GM18519 (cell line): ENCODE measurements around the gene TRNAU1AP.
"Not testable (repeated sequence)": the region's sequence is repeated elsewhere in the genome, so short reads cannot be mapped to it uniquely, and the experiment has no call there.

Experiments
- ATAC-seq: cut with Tn5 transposase; IDR thresholded peaks from one replicate; pipeline ENCODE4 v1.9.1; 2021; ENCODE audit warnings: mild to moderate bottlenecking, moderate library complexity; ENCODE audit not compliant: unreplicated experiment, low FRiP score

The TRNAU1AP gene

GRCh38 chr1:28552758-28553663 lies at the start of gene TRNAU1AP:
TSS of gene TRNAU1AP (plus strand) at chr1:28553085. CDS start at chr1:28553111, 26 bp downstream.
- ATAC-seq, result peak; percentile 80

- ATAC-seq, result no peak
These were observed 49.8 kb upstream of the TRNAU1AP start for GRCh38 chr1:28503117-28503516.

- peak; percentile 67 for ATAC-seq
These were observed 47.3 kb upstream of the TRNAU1AP start, which contains the start of gene RCC1 for GRCh38 chr1:28505406-28506187. TSS of gene RCC1 (plus strand) at chr1:28506043. CDS start at chr1:28529867, 23,824 bp downstream.

- no peak for ATAC-seq
These were observed 46.0 kb upstream of the TRNAU1AP start for GRCh38 chr1:28506907-28507246.

- no peak for ATAC-seq
These were observed 45.6 kb upstream of the TRNAU1AP start for GRCh38 chr1:28507247-28507645.

- ATAC-seq, result no peak
These were observed 45.0 kb upstream of the TRNAU1AP start for GRCh38 chr1:28507646-28508434.

GRCh38 chr1:28508435-28508754 lies 44.5 kb upstream of the TRNAU1AP start:
- no peak for ATAC-seq

GRCh38 chr1:28509705-28510272 lies 43.1 kb upstream of the TRNAU1AP start:
- no peak for ATAC-seq

GRCh38 chr1:28510273-28510969 lies 42.5 kb upstream of the TRNAU1AP start:
- ATAC-seq, result no peak

GRCh38 chr1:28510970-28511440 lies 41.9 kb upstream of the TRNAU1AP start:
- no peak for ATAC-seq

- ATAC-seq, result no peak
These were observed 40.8 kb upstream of the TRNAU1AP start for GRCh38 chr1:28512058-28512611.

- not testable (repeated sequence) for ATAC-seq
These were observed 38.4 kb upstream of the TRNAU1AP start for GRCh38 chr1:28514445-28514933.

GRCh38 chr1:28516518-28516956 lies 36.3 kb upstream of the TRNAU1AP start:
- no peak for ATAC-seq

- ATAC-seq, result no peak
These were observed 35.3 kb upstream of the TRNAU1AP start for GRCh38 chr1:28517649-28517999.

GRCh38 chr1:28518000-28518744 lies 34.7 kb upstream of the TRNAU1AP start:
- ATAC-seq, result peak; percentile 68

- no peak for ATAC-seq
These were observed 34.0 kb upstream of the TRNAU1AP start for GRCh38 chr1:28518745-28519341.

GRCh38 chr1:28519946-28520725 lies 32.7 kb upstream of the TRNAU1AP start:
- no peak for ATAC-seq
